ENCODE measurements around the gene MXD1.

DNA sequence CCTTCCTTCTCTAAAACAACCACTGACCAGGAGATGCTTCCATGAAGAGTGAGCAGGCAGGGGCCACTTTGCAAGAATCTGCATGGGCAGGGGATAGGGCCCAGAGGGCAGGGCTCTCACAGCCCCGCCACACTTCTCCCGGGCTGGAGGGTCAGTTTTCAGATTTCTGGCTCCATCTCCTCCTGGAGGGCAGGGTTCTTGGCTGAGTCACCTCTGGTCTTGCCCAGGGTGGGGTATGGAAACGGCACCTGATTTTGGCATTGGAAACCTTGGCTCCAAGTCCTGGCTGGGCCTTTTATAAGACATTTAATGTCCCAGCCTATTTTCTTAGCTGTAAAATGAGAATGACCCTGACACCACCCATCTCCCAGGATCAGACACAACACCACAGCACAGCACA lies 74.1 kb downstream of the MXD1 start:
- TF ChIP-seq, protein P1, sequence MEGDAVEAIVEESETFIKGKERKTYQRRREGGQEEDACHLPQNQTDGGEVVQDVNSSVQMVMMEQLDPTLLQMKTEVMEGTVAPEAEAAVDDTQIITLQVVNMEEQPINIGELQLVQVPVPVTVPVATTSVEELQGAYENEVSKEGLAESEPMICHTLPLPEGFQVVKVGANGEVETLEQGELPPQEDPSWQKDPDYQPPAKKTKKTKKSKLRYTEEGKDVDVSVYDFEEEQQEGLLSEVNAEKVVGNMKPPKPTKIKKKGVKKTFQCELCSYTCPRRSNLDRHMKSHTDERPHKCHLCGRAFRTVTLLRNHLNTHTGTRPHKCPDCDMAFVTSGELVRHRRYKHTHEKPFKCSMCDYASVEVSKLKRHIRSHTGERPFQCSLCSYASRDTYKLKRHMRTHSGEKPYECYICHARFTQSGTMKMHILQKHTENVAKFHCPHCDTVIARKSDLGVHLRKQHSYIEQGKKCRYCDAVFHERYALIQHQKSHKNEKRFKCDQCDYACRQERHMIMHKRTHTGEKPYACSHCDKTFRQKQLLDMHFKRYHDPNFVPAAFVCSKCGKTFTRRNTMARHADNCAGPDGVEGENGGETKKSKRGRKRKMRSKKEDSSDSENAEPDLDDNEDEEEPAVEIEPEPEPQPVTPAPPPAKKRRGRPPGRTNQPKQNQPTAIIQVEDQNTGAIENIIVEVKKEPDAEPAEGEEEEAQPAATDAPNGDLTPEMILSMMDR (IDR thresholded peaks at IDR 0.05): no peak
- TF ChIP-seq, protein P2, sequence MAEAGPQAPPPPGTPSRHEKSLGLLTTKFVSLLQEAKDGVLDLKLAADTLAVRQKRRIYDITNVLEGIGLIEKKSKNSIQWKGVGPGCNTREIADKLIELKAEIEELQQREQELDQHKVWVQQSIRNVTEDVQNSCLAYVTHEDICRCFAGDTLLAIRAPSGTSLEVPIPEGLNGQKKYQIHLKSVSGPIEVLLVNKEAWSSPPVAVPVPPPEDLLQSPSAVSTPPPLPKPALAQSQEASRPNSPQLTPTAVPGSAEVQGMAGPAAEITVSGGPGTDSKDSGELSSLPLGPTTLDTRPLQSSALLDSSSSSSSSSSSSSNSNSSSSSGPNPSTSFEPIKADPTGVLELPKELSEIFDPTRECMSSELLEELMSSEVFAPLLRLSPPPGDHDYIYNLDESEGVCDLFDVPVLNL (CRISPR knock-in tag; IDR thresholded peaks at IDR 0.05; ENCODE audit: borderline replicate concordance, low read depth): no peak
- no peak for TF ChIP-seq ZNF317 (CRISPR knock-in tag; IDR thresholded peaks at IDR 0.05; ENCODE audit: borderline replicate concordance, low read depth)
- TF ChIP-seq, protein P3, sequence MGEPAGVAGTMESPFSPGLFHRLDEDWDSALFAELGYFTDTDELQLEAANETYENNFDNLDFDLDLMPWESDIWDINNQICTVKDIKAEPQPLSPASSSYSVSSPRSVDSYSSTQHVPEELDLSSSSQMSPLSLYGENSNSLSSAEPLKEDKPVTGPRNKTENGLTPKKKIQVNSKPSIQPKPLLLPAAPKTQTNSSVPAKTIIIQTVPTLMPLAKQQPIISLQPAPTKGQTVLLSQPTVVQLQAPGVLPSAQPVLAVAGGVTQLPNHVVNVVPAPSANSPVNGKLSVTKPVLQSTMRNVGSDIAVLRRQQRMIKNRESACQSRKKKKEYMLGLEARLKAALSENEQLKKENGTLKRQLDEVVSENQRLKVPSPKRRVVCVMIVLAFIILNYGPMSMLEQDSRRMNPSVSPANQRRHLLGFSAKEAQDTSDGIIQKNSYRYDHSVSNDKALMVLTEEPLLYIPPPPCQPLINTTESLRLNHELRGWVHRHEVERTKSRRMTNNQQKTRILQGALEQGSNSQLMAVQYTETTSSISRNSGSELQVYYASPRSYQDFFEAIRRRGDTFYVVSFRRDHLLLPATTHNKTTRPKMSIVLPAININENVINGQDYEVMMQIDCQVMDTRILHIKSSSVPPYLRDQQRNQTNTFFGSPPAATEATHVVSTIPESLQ (CRISPR knock-in tag; IDR thresholded peaks at IDR 0.05): no peak
- TF ChIP-seq, protein P4, sequence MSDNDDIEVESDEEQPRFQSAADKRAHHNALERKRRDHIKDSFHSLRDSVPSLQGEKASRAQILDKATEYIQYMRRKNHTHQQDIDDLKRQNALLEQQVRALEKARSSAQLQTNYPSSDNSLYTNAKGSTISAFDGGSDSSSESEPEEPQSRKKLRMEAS (CRISPR knock-in tag; IDR thresholded peaks at IDR 0.05): no peak
- TF ChIP-seq, protein P5, sequence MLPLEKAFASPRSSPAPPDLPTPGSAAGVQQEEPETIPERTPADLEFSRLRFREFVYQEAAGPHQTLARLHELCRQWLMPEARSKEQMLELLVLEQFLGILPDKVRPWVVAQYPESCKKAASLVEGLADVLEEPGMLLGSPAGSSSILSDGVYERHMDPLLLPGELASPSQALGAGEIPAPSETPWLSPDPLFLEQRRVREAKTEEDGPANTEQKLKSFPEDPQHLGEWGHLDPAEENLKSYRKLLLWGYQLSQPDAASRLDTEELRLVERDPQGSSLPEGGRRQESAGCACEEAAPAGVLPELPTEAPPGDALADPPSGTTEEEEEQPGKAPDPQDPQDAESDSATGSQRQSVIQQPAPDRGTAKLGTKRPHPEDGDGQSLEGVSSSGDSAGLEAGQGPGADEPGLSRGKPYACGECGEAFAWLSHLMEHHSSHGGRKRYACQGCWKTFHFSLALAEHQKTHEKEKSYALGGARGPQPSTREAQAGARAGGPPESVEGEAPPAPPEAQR (CRISPR knock-in tag; IDR thresholded peaks at IDR 0.05): no peak
- no peak for TF ChIP-seq ZNF416 (CRISPR knock-in tag; IDR thresholded peaks at IDR 0.05)
- TF ChIP-seq CBFB (CRISPR knock-in tag; IDR thresholded peaks at IDR 0.05; ENCODE audit: low read depth): no peak
- TF ChIP-seq, protein P6, sequence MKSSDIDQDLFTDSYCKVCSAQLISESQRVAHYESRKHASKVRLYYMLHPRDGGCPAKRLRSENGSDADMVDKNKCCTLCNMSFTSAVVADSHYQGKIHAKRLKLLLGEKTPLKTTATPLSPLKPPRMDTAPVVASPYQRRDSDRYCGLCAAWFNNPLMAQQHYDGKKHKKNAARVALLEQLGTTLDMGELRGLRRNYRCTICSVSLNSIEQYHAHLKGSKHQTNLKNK (CRISPR knock-in tag; IDR thresholded peaks at IDR 0.05): no peak
- no peak for TF ChIP-seq ZNF219 (CRISPR knock-in tag; IDR thresholded peaks at IDR 0.05; ENCODE audit: borderline replicate concordance)
- TF ChIP-seq, protein P7, sequence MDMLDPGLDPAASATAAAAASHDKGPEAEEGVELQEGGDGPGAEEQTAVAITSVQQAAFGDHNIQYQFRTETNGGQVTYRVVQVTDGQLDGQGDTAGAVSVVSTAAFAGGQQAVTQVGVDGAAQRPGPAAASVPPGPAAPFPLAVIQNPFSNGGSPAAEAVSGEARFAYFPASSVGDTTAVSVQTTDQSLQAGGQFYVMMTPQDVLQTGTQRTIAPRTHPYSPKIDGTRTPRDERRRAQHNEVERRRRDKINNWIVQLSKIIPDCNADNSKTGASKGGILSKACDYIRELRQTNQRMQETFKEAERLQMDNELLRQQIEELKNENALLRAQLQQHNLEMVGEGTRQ (CRISPR knock-in tag; IDR thresholded peaks at IDR 0.05): no peak
- TF ChIP-seq, protein P8, sequence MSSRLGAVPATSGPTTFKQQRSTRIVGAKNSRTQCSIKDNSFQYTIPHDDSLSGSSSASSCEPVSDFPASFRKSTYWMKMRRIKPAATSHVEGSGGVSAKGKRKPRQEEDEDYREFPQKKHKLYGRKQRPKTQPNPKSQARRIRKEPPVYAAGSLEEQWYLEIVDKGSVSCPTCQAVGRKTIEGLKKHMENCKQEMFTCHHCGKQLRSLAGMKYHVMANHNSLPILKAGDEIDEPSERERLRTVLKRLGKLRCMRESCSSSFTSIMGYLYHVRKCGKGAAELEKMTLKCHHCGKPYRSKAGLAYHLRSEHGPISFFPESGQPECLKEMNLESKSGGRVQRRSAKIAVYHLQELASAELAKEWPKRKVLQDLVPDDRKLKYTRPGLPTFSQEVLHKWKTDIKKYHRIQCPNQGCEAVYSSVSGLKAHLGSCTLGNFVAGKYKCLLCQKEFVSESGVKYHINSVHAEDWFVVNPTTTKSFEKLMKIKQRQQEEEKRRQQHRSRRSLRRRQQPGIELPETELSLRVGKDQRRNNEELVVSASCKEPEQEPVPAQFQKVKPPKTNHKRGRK (CRISPR knock-in tag; IDR thresholded peaks at IDR 0.05; ENCODE audit: borderline replicate concordance): no peak
- no peak for TF ChIP-seq JAZF1 (CRISPR knock-in tag; IDR thresholded peaks at IDR 0.05)
- TF ChIP-seq NFYB (CRISPR knock-in tag; conservative IDR thresholded peaks at IDR 0.05; ENCODE audit: low read depth): no peak

Data from WTC11 (cell line).